OCI-LY1 (cell line): ENCODE results near the gene PTPRT.

Experiments
- H2AFZ ChIP-seq: fragments of 200-600 bp; sonication (generic), shearing (Covaris generic); 2 replicates; pipeline ENCODE4 v1.6.0; 2014; ENCODE audit warnings: antibody characterized with exemption, mild to moderate bottlenecking, low read length
- H3F3A ChIP-seq: fragments of 200-600 bp; sonication (generic), shearing (Covaris generic); 2 replicates; pipeline ENCODE4 v1.6.0; 2014; ENCODE audit warnings: mild to moderate bottlenecking, antibody characterized with exemption, low read length, moderate library complexity; ENCODE audit not compliant: insufficient read depth
- H3K27ac ChIP-seq: fragments of 200-600 bp; sonication (generic); 2 replicates; pipeline ENCODE4 v1.5.1; 2014; ENCODE audit warnings: low read length, mixed run types, mild to moderate bottlenecking, low read depth; ENCODE audit not compliant: poor library complexity, severe bottlenecking
- H3K27me3 ChIP-seq: fragments of 200-600 bp; sonication (generic); 2 replicates; pipeline ENCODE4 v1.6.0; 2014; ENCODE audit warnings: antibody characterized with exemption, mild to moderate bottlenecking, low read length, moderate library complexity; ENCODE audit not compliant: insufficient read depth
- H3K36me3 ChIP-seq: fragments of 200-600 bp; sonication (generic); 2 replicates; pipeline ENCODE4 v1.6.1; 2014; ENCODE audit warnings: mild to moderate bottlenecking, antibody characterized with exemption, low read length, moderate library complexity, mixed read lengths; ENCODE audit not compliant: insufficient read depth
- H3K4me1 ChIP-seq: fragments of 200-600 bp; sonication (generic); 2 replicates; pipeline ENCODE4 v1.5.1; 2014; ENCODE audit warnings: mild to moderate bottlenecking, low read length, moderate library complexity; ENCODE audit not compliant: insufficient read depth, severe bottlenecking
- H3K4me2 ChIP-seq: fragments of 200-600 bp; sonication (generic), shearing (Covaris generic); 2 replicates; pipeline ENCODE4 v1.6.1; 2014; ENCODE audit warnings: low read length
- H3K4me3 ChIP-seq: fragments of 200-600 bp; sonication (generic); 2 replicates; pipeline ENCODE4 v1.5.1; 2014; ENCODE audit warnings: low read length, low read depth, mild to moderate bottlenecking, mixed read lengths; ENCODE audit not compliant: poor library complexity, severe bottlenecking
- H3K79me2 ChIP-seq: fragments of 200-600 bp; shearing (Covaris generic); 2 replicates; pipeline ENCODE4 v1.6.1; 2016; ENCODE audit warnings: mixed run types, low read length, mixed read lengths; ENCODE audit not compliant: insufficient read depth
- H3K9ac ChIP-seq: fragments of 200-600 bp; sonication (generic), shearing (Covaris generic); 2 replicates; pipeline ENCODE4 v1.6.1; 2014; ENCODE audit warnings: mild to moderate bottlenecking, low read length, mixed read lengths
- H3K9me2 ChIP-seq: fragments of 200-600 bp; sonication (generic), shearing (Covaris generic); 2 replicates; pipeline ENCODE4 v1.6.1; 2014; ENCODE audit warnings: low read depth, mild to moderate bottlenecking, low read length, mixed read lengths
- H3K9me3 ChIP-seq: fragments of 200-600 bp; shearing (Covaris generic); 2 replicates; pipeline ENCODE4 v1.6.1; 2014; ENCODE audit warnings: low read length, mixed read lengths
- H4K20me1 ChIP-seq: fragments of 200-600 bp; sonication (generic), shearing (Covaris generic); 2 replicates; pipeline ENCODE4 v1.6.0; 2016; ENCODE audit warnings: mild to moderate bottlenecking, low read length; ENCODE audit not compliant: insufficient read depth
- CTCF ChIP-seq: fragments of 200-600 bp; sonication (generic), shearing (Covaris generic); IDR thresholded peaks from 2 replicates; pipeline ENCODE4 v1.5.1; 2017; ENCODE audit warnings: mild to moderate bottlenecking, antibody characterized with exemption, low read length, moderate library complexity, mixed read lengths
- EZH2 ChIP-seq: fragments of 200-600 bp; sonication (generic), shearing (Covaris generic); IDR thresholded peaks from 2 replicates; pipeline ENCODE4 v1.8.0; 2017; ENCODE audit warnings: borderline replicate concordance, mixed run types, mild to moderate bottlenecking, antibody characterized with exemption, low read length, moderate library complexity, mixed read lengths

Gene PTPRT

GRCh38 chr20:42955713-42956112, 234.0 kb downstream of the PTPRT start:
- Histone ChIP-seq H3K9me2 (no peaks in the 10 kb centered on the region), H4K20me1 (no peaks in the 10 kb centered on the region), H3K4me3 (no peak overlapping the region), H3K36me3 (no peaks in the 10 kb centered on the region), H3K4me1 (no peaks in the 10 kb centered on the region), H3K4me2 (no peak overlapping the region), H3K27ac (no peak overlapping the region), H3K79me2 (no peaks in the 10 kb centered on the region), H3K27me3 (no peaks in the 10 kb centered on the region), H3F3A (no peaks in the 10 kb centered on the region), H2AFZ (no peak overlapping the region), H3K9me3 (no peaks in the 10 kb centered on the region), H3K9ac (no peak overlapping the region)
- TF ChIP-seq CTCF = no peak
- no peak for TF ChIP-seq EZH2

GRCh38 chr20:42954951-42955350, 234.8 kb downstream of the PTPRT start:
- Histone ChIP-seq H3K9me3 (no peaks in the 10 kb centered on the region), H3K4me1 (no peaks in the 10 kb centered on the region), H2AFZ (no peak overlapping the region), H3K79me2 (no peaks in the 10 kb centered on the region), H3K4me3 (no peak overlapping the region), H3K4me2 (no peak overlapping the region), H3K9ac (no peak overlapping the region), H4K20me1 (no peaks in the 10 kb centered on the region), H3K36me3 (no peaks in the 10 kb centered on the region), H3F3A (no peaks in the 10 kb centered on the region), H3K9me2 (no peaks in the 10 kb centered on the region), H3K27me3 (no peaks in the 10 kb centered on the region), H3K27ac (no peak overlapping the region)
- TF ChIP-seq EZH2 = no peak
- TF ChIP-seq CTCF = no peak

GRCh38 chr20:42949950-42950349, 239.8 kb downstream of the PTPRT start:
- Histone ChIP-seq H3K27ac (no peak overlapping the region), H4K20me1 (no peaks in the 10 kb centered on the region), H3K9me2 (no peaks in the 10 kb centered on the region), H3K9me3 (no peaks in the 10 kb centered on the region), H3K27me3 (no peaks in the 10 kb centered on the region), H2AFZ (no peak overlapping the region), H3F3A (no peaks in the 10 kb centered on the region), H3K36me3 (no peaks in the 10 kb centered on the region), H3K79me2 (no peaks in the 10 kb centered on the region), H3K4me3 (no peak overlapping the region), H3K4me1 (no peaks in the 10 kb centered on the region), H3K9ac (no peak overlapping the region), H3K4me2 (no peak overlapping the region)
- TF ChIP-seq EZH2 (no peak), CTCF (no peak)
